KMS-11 (cell line): ENCODE measurements around the gene GP9.
"Not testable (repeated sequence)": the region's sequence is repeated elsewhere in the genome, so short reads cannot be mapped to it uniquely, and the experiment has no call there.

Source experiments
- H2AFZ ChIP-seq: fragments of 200-600 bp; sonication (generic); 2 replicates; pipeline ENCODE4 v1.6.1; 2016; ENCODE audit warnings: antibody characterized with exemption, mixed run types, low read depth
- H3K27ac ChIP-seq: fragments of 200-600 bp; sonication (generic); 2 replicates; pipeline ENCODE4 v1.6.1; 2016; ENCODE audit warnings: mild to moderate bottlenecking, mixed run types
- H3K27me3 ChIP-seq: fragments of 200-600 bp; sonication (generic); 2 replicates; pipeline ENCODE4 v1.6.1; 2017; ENCODE audit warnings: mild to moderate bottlenecking, low read depth, mixed run types, moderate library complexity; ENCODE audit not compliant: insufficient read depth
- H3K36me3 ChIP-seq: fragments of 200-600 bp; sonication (generic); 2 replicates; pipeline ENCODE4 v1.6.1; 2017; ENCODE audit warnings: mild to moderate bottlenecking, mixed run types; ENCODE audit not compliant: insufficient read depth
- H3K4me1 ChIP-seq: fragments of 200-600 bp; sonication (generic); 2 replicates; pipeline ENCODE4 v1.6.1; 2016; ENCODE audit warnings: mild to moderate bottlenecking, low read depth, mixed run types; ENCODE audit not compliant: poor library complexity, severe bottlenecking
- H3K4me2 ChIP-seq: fragments of 200-600 bp; sonication (generic); 2 replicates; pipeline ENCODE4 v1.7.0; 2016; ENCODE audit warnings: mild to moderate bottlenecking, mixed run types
- H3K4me3 ChIP-seq: fragments of 200-600 bp; sonication (generic); IDR thresholded peaks from 2 replicates; pipeline ENCODE4 v1.6.1; 2017; ENCODE audit warnings: low read depth, low read length, mixed read lengths; ENCODE audit not compliant: insufficient read depth
- H3K79me2 ChIP-seq: fragments of 200-600 bp; sonication (generic); 2 replicates; pipeline ENCODE4 v1.6.1; 2016; ENCODE audit warnings: low read depth, mixed run types; ENCODE audit not compliant: insufficient read depth
- H3K9ac ChIP-seq: fragments of 200-600 bp; sonication (generic); 2 replicates; pipeline ENCODE4 v1.6.1; 2016; ENCODE audit warnings: mild to moderate bottlenecking, mixed run types
- H4K20me1 ChIP-seq: fragments of 200-600 bp; sonication (generic); 2 replicates; pipeline ENCODE4 v1.6.1; 2016; ENCODE audit warnings: mild to moderate bottlenecking, mixed run types; ENCODE audit not compliant: insufficient read depth
- CTCF ChIP-seq: fragments of 200-600 bp; sonication (generic); conservative IDR thresholded peaks from 2 replicates; pipeline ENCODE4 v1.6.1; 2017; ENCODE audit warnings: low read depth, mild to moderate bottlenecking, antibody characterized with exemption, low read length, moderate library complexity, mixed read lengths

GP9 gene

DNA sequence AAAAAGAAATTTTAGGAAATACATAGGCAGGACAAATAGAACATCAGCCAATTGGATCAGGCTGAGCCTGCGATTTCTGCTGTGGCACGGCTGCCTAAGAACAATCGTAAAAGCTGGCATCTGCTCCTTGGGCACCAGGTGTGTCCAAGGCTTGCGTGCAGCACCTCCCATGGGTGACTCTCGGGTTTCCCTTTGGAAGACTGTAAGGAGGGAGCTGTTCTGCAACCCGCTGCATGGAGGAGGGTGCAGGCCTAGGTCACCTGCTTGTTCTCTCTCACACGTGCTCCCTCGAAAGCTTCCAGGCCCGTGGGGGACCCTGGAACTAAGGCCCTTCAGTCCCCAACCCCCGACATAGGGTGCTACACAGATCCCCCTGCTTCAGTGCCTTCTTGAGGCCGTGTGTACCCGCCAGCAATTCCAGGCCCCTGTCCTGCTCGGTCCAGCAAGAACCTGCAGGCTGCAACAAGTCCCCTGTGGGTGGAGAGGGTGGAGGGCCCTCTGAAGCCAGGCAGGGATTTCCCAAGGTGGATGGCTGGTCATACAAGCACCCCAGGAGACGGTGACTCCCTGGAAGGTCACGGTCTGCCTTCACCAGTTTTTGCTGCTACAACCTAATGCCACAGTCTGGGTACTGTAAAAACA lies 3.4 kb downstream of the GP9 start:
- no peaks in the 10 kb centered on the region for H3K79me2 ChIP-seq
- H3K4me3 ChIP-seq = no peak overlapping the region
- H3K36me3 ChIP-seq = no peaks in the 10 kb centered on the region
- no peaks in the 10 kb centered on the region; the same call in 1 of the 2 replicates for H3K27me3 ChIP-seq
- TF ChIP-seq CTCF = no peak
- no peak overlapping the region for H2AFZ ChIP-seq
- H4K20me1 ChIP-seq = no peaks in the 10 kb centered on the region
- H3K4me1 ChIP-seq = peaks cover 9% of the 10 kb centered on the region
- no peak overlapping the region for H3K27ac ChIP-seq
- H3K9ac ChIP-seq = no peak overlapping the region
- no peak overlapping the region for H3K4me2 ChIP-seq

GRCh38 chr3:129065016-129065719 lies 4.6 kb downstream of the GP9 start:
- no peak overlapping the region for H3K4me2 ChIP-seq

DNA sequence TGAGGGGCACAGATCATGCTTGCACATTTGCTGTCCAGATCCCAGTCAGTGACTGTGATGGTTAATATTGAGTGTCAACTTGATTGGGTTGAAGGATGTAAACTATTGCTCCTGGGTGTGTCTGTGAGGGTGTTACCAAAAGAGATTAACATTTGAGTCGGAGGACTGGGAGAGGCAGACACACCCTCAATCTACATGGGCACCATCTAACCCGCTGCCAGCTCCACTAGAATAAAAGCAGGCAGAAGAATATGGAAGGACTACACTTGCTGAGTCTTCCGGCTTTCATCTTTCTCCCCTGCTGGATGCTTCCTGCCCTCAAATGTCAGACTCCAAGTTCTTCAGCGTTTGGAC lies 5.1 kb downstream of the GP9 start:
- Histone ChIP-seq H3K79me2 (no peaks in the 10 kb centered on the region), H3K27me3 (no peaks in the 10 kb centered on the region; the same call in 1 of the 2 replicates), H3K4me3 (no peak overlapping the region), H3K9ac (no peak overlapping the region), H3K4me1 (no peaks in the 10 kb centered on the region), H4K20me1 (no peaks in the 10 kb centered on the region), H3K27ac (no peak overlapping the region), H3K4me2 (no peak overlapping the region), H2AFZ (no peak overlapping the region), H3K36me3 (no peaks in the 10 kb centered on the region)
- TF ChIP-seq CTCF = no peak

More at GRCh38 chr3:129065016-129065719, 4.6 kb downstream of the GP9 start:
- Histone ChIP-seq H3K79me2 (no peaks in the 10 kb centered on the region), H3K4me1 (no peaks in the 10 kb centered on the region), H4K20me1 (no peaks in the 10 kb centered on the region), H3K9ac (no peak overlapping the region), H3K36me3 (no peaks in the 10 kb centered on the region), H3K4me3 (no peak overlapping the region), H2AFZ (no peak overlapping the region), H3K27me3 (no peaks in the 10 kb centered on the region; the same call in 1 of the 2 replicates), H3K27ac (no peak overlapping the region)
- no peak for TF ChIP-seq CTCF

DNA sequence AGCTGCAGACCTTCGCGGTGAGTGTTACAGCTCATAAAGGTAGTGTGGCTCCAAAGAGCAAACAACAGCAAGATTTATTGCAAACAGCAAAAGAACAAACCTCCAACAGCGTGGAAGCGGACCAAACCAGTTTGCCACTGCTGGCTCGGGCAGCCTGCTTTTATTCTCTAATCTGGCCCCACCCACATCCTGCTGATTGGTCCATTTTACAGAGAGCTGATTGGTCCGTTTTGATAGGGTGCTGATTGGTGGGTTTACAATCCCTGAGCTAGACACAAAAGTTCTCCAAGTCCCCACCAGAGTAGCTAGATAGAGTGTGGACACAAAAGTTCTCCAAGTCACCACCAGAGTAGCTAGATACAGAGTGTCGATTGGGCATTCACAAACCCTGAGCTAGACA lies 7.1 kb downstream of the GP9 start:
- not testable (repeated sequence) for H3K27ac ChIP-seq, H3K4me1 ChIP-seq, H3K27me3 ChIP-seq, H2AFZ ChIP-seq, H3K9ac ChIP-seq, H4K20me1 ChIP-seq, H3K4me3 ChIP-seq, H3K36me3 ChIP-seq, H3K79me2 ChIP-seq, H3K4me2 ChIP-seq

- no peak overlapping the region for H3K4me3 ChIP-seq
- H3K9ac ChIP-seq = no peak overlapping the region
- TF ChIP-seq CTCF = no peak
- H3K4me2 ChIP-seq = no peak overlapping the region
- H3K4me1 ChIP-seq = no peaks in the 10 kb centered on the region
- H3K79me2 ChIP-seq = no peaks in the 10 kb centered on the region
- no peaks in the 10 kb centered on the region for H3K36me3 ChIP-seq
- H4K20me1 ChIP-seq = no peaks in the 10 kb centered on the region
- no peaks in the 10 kb centered on the region; the same call in 1 of the 2 replicates for H3K27me3 ChIP-seq
- H2AFZ ChIP-seq = no peak overlapping the region
- no peak overlapping the region for H3K27ac ChIP-seq
Measured at GRCh38 chr3:129068291-129068886, 7.8 kb downstream of the GP9 start.

DNA sequence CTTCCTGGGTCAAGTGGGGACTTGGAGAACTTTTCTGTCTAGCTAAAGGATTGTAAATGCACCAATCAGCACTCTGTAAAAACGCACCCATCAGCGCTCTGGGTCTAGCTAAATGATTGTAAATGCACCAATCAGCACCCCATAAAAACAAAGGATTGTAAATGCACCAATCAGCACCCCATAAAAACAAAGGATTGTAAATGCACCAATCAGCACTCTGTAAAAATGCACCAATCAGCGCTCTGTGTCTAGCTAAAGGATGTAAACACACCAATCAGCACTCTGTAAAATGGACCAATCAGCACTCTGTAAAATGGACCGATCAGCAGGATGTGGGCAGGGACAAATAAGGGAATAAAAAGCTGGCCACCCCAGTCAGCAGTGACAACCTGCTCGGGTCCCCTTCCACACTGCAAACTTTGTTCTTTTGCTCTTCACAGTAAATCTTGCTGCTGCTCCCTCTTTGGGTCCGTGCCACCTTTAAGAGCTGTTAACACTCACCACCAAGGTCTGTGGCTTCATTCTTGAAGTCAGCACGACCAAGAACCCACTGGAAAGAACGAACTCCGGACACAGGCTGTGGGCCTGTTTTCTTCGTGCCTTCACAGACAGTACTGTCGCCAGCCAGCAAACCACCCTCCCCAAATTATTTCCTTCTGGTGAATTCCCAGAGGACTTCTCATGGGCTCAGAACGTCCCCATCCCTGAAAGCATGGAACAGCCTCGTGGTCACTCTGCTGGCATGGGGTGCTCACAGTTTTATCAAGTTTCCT lies 8.9 kb downstream of the GP9 start:
- not testable (repeated sequence) for H3K4me2 ChIP-seq, H3K9ac ChIP-seq, H3K4me1 ChIP-seq, H3K79me2 ChIP-seq, H3K27ac ChIP-seq, H3K27me3 ChIP-seq, H3K4me3 ChIP-seq, H4K20me1 ChIP-seq, H2AFZ ChIP-seq, H3K36me3 ChIP-seq
